ENCODE results near the gene GTF2H3. TPM values are rescaled to one million over a fixed set of nuclear protein-coding genes. Genes with fewer than 3 reads are reported as not detected.

Gene GTF2H3
- polyA plus RNA-seq, 2 of the 4 experiments (the other 2 are of a cell fraction): 25.5 to 85.3 TPM

- ChIA-PET POLR2A (interaction anchor here (0.8 to 1.7 kb wide), 3 partner anchors 9 to 19 kb away, joined by 3 to 9 read pairs (median 4); partner anchors contain the start of gene DDX55), CTCF (interaction anchor here (0.6 to 1.0 kb wide), 2 partner anchors 10 to 33 kb away, joined by 3 read pairs; no protein-coding TSS in a partner anchor)
- no peak for ATAC-seq
- Histone ChIP-seq H3K4me1 (no peaks in the 10 kb centered on the region), H3K27ac (no peak overlapping the region), H3K9me3 (no peaks in the 10 kb centered on the region), H3K4me3 (no peak overlapping the region), H3K4me2 (no peak overlapping the region)
- DNase-seq (ENCODE audit: low read depth in 1 of 2, low spot score in 1 of 2): no peak
- 94% methylated on average over 8 of the region's 8 CpGs for WGBS (ENCODE audit: missing lambda C conversion rate)
- TF ChIP-seq SMC3 (IDR thresholded peaks at IDR 0.05) (no peak), ESRRA (IDR thresholded peaks at IDR 0.05; ENCODE audit: borderline replicate concordance, low read length) (no peak), ZNF302 (CRISPR knock-in tag; IDR thresholded peaks at IDR 0.05) (no peak), HMGXB4 (CRISPR knock-in tag; IDR thresholded peaks at IDR 0.05; ENCODE audit: borderline replicate concordance) (no peak), CBX8 (IDR thresholded peaks at IDR 0.05) (no peak), RFX5 (IDR thresholded peaks at IDR 0.05) (no peak), POLR2A (IDR thresholded peaks at IDR 0.05; ENCODE audit: low read length) (no peak), CHD4 (IDR thresholded peaks at IDR 0.05; ENCODE audit: borderline replicate concordance) (no peak), RCOR1 (IDR thresholded peaks at IDR 0.05; ENCODE audit: low read depth, low read length) (no peak)
- FAIRE-seq: no peak
Measured at GRCh38 chr12:123621101-123621500, 12.5 kb upstream of the GTF2H3 start.

- FAIRE-seq: no peak
- ChIA-PET POLR2A (interaction anchor here (0.8 to 1.7 kb wide), 3 partner anchors 10 to 20 kb away, joined by 3 to 9 read pairs (median 4); partner anchors contain the start of gene DDX55), CTCF (interaction anchor here (1.0 to 1.1 kb wide), 2 partner anchors 9 kb away, joined by 3 to 4 read pairs; no protein-coding TSS in a partner anchor)
- H3K4me3 ChIP-seq: no peak overlapping the region
- TF ChIP-seq HES2 (IDR thresholded peaks at IDR 0.05) (no peak), NFE2L2 (conservative IDR thresholded peaks at IDR 0.05; ENCODE audit: low read length) (no peak), RFX5 (IDR thresholded peaks at IDR 0.05) (no peak), MYC (IDR thresholded peaks at IDR 0.05; ENCODE audit: borderline replicate concordance, low read length) (no peak), ELK1 (IDR thresholded peaks at IDR 0.05; ENCODE audit: low read depth, low read length) (no peak), ESRRA (IDR thresholded peaks at IDR 0.05; ENCODE audit: borderline replicate concordance, low read length) (no peak), NPAS2 (CRISPR knock-in tag; IDR thresholded peaks at IDR 0.05; ENCODE audit: borderline replicate concordance) (no peak), KDM1A (IDR thresholded peaks at IDR 0.05; ENCODE audit: low read depth) (no peak), ZC3H11A (IDR thresholded peaks at IDR 0.05) (no peak), RARB (CRISPR knock-in tag; IDR thresholded peaks at IDR 0.05) (no peak), SMC3 (IDR thresholded peaks at IDR 0.05) (no peak), RAD21 (conservative IDR thresholded peaks at IDR 0.05 in 1 of 2, IDR thresholded peaks at IDR 0.05 in 1 of 2) (no peak), JUN (IDR thresholded peaks at IDR 0.05) (no peak), FOSL2 (IDR thresholded peaks at IDR 0.05) (no peak), FOSL2 (CRISPR knock-in tag; IDR thresholded peaks at IDR 0.05) (no peak), JUNB (IDR thresholded peaks at IDR 0.05) (no peak), SREBF2 (IDR thresholded peaks at IDR 0.05) (no peak), RCOR1 (IDR thresholded peaks at IDR 0.05; ENCODE audit: low read depth, low read length) (no peak), EP300 (IDR thresholded peaks at IDR 0.05) (no peak), MAZ (IDR thresholded peaks at IDR 0.05; ENCODE audit: borderline replicate concordance, low read depth, low read length) (no peak)
- H3K4me2 ChIP-seq: no peak overlapping the region
- H3K4me1 ChIP-seq: no peaks in the 10 kb centered on the region
- no peak for DNase-seq (ENCODE audit: low read depth in 1 of 2, low spot score in 1 of 2)
- H3K9me3 ChIP-seq: no peaks in the 10 kb centered on the region
- H3K27ac ChIP-seq: no peak overlapping the region
- WGBS (ENCODE audit: missing lambda C conversion rate): 79% methylated on average over 15 of the region's 15 CpGs
- ATAC-seq: peak in 1 of 2 experiments; percentile 15; a peak in 3 of 6 replicates
Measured at GRCh38 chr12:123621619-123622530, 11.8 kb upstream of the GTF2H3 start.
